HEK293 (cell line): ENCODE data around the gene RMND5B.

Experiments used
- CTCF ChIA-PET: fragments of 350-600 bp; formaldehyde crosslinking; extraction: SDS; loops from one replicate; lab custom pipeline; 2021; ENCODE audit warnings: antibody characterized with exemption; lab: Yijun Ruan, JAX
- POLR2A ChIA-PET: fragments of 300-600 bp; formaldehyde crosslinking; extraction: SDS; loops from one replicate; lab custom pipeline; 2020; ENCODE audit warnings: antibody characterized with exemption, inconsistent platforms; lab: Yijun Ruan, JAX
- H3K27ac ChIP-seq: fragments of 200-500 bp; sonication (Bioruptor generic); 2 replicates; pipeline ENCODE4 v1.5.1; 2014; ENCODE audit warnings: low read depth, low read length, control low read depth, inconsistent platforms; ENCODE audit errors: extremely low read depth
- H3K36me3 ChIP-seq, 2 experiments: fragments of 200-500 bp in 1 of 2; sonication (Bioruptor generic) in 1 of 2; 1 replicate in 1 of 2; 2 replicates in 1 of 2; pipeline ENCODE4 v1.5.1; 2014 to 2017; ENCODE audit warnings: inconsistent platforms in 2 of 2, low read length in 2 of 2; ENCODE audit not compliant: control insufficient read depth in 2 of 2, insufficient read depth in 1 of 2
- H3K4me1 ChIP-seq: fragments of 200-500 bp; sonication (Bioruptor generic); 2 replicates; pipeline ENCODE4 v1.5.1; 2014; ENCODE audit warnings: mild to moderate bottlenecking, low read length, inconsistent platforms; ENCODE audit not compliant: control insufficient read depth, insufficient read depth
- H3K4me3 ChIP-seq: 2 replicates; pipeline ENCODE4 v1.5.1; 2011; ENCODE audit warnings: low read depth, mild to moderate bottlenecking, control low read depth, low read length, moderate library complexity
- H3K9me3 ChIP-seq: fragments of 200-500 bp; sonication (Bioruptor generic); 2 replicates; pipeline ENCODE4 v1.5.1; 2014; ENCODE audit warnings: low read depth, low read length, inconsistent platforms; ENCODE audit not compliant: control insufficient read depth, insufficient read depth
- HOXC10 ChIP-seq: sonication (generic); formaldehyde crosslinking; IDR thresholded peaks from 2 replicates; pipeline ENCODE4 v1.8.1; 2023; ENCODE audit warnings: mild to moderate bottlenecking, missing genetic modification reagents
- HOXD13 ChIP-seq: sonication (generic); formaldehyde crosslinking; IDR thresholded peaks from 2 replicates; pipeline ENCODE4 v1.8.0; 2022; ENCODE audit warnings: missing genetic modification reagents, borderline replicate concordance
- KLF17 ChIP-seq: fragments of 450-650 bp; formaldehyde crosslinking; IDR thresholded peaks from 2 replicates; pipeline ENCODE4 v1.5.1; 2016; ENCODE audit warnings: missing biosample characterization, missing genetic modification characterization
- PRDM2 ChIP-seq: fragments of 450-650 bp; formaldehyde crosslinking; IDR thresholded peaks from 2 replicates; pipeline ENCODE4 v1.5.1; 2016; ENCODE audit warnings: missing biosample characterization, missing genetic modification characterization, borderline replicate concordance
- TRIM28 ChIP-seq: IDR thresholded peaks from 2 replicates; pipeline ENCODE4 v1.6.1; 2011; ENCODE audit warnings: low read length, control low read depth, borderline replicate concordance
- ZBTB1 ChIP-seq: fragments of 450-650 bp; formaldehyde crosslinking; IDR thresholded peaks from 2 replicates; pipeline ENCODE4 v1.5.1; 2016; ENCODE audit warnings: missing biosample characterization, missing genetic modification characterization
- ZNF114 ChIP-seq: fragments of 450-650 bp; formaldehyde crosslinking; IDR thresholded peaks from 2 replicates; pipeline ENCODE4 v1.5.0; 2017; ENCODE audit warnings: missing biosample characterization, missing genetic modification characterization
- ZNF169 ChIP-seq: fragments of 450-650 bp; formaldehyde crosslinking; IDR thresholded peaks from 2 replicates; pipeline ENCODE4 v1.5.1; 2016; ENCODE audit warnings: missing biosample characterization, missing genetic modification characterization
- ZNF174 ChIP-seq: fragments of 450-650 bp; formaldehyde crosslinking; IDR thresholded peaks from 2 replicates; pipeline ENCODE4 v1.5.0; 2017; ENCODE audit warnings: missing biosample characterization, mild to moderate bottlenecking, missing genetic modification characterization
- ZNF223 ChIP-seq: fragments of 450-650 bp; formaldehyde crosslinking; IDR thresholded peaks from 2 replicates; pipeline ENCODE4 v1.5.1; 2016; ENCODE audit warnings: missing biosample characterization, missing genetic modification characterization
- ZNF248 ChIP-seq: fragments of 450-650 bp; formaldehyde crosslinking; IDR thresholded peaks from 2 replicates; pipeline ENCODE4 v1.5.1; 2017; ENCODE audit warnings: missing biosample characterization, missing genetic modification characterization
- ZNF26 ChIP-seq: fragments of 450-650 bp; formaldehyde crosslinking; IDR thresholded peaks from 2 replicates; pipeline ENCODE4 v1.5.1; 2016; ENCODE audit warnings: missing biosample characterization, missing genetic modification characterization
- ZNF274 ChIP-seq, 2 experiments: fragments of 200-500 bp in 1 of 2; fragments of 450-650 bp in 1 of 2; sonication (Bioruptor generic) in 1 of 2; formaldehyde crosslinking in 1 of 2; IDR thresholded peaks; 2 replicates each; pipeline versions ENCODE4 v1.5.1 to v1.6.1; 2014 to 2016; ENCODE audit warnings: borderline replicate concordance in 1 of 2, inconsistent platforms in 1 of 2, low read length in 1 of 2, missing biosample characterization in 1 of 2, missing genetic modification characterization in 1 of 2
- ZNF311 ChIP-seq: fragments of 450-650 bp; formaldehyde crosslinking; IDR thresholded peaks from 2 replicates; pipeline ENCODE4 v1.5.1; 2017; ENCODE audit warnings: missing biosample characterization, missing genetic modification characterization, borderline replicate concordance
- ZNF324 ChIP-seq: fragments of 450-650 bp; formaldehyde crosslinking; IDR thresholded peaks from 2 replicates; pipeline ENCODE4 v1.5.1; 2016; ENCODE audit warnings: missing biosample characterization, missing genetic modification characterization
- ZNF513 ChIP-seq: fragments of 450-650 bp; IDR thresholded peaks from 2 replicates; pipeline ENCODE4 v1.5.1; 2018; ENCODE audit warnings: missing biosample characterization, missing genetic modification characterization
- ZNF777 ChIP-seq: fragments of 450-650 bp; formaldehyde crosslinking; IDR thresholded peaks from 2 replicates; pipeline ENCODE4 v1.5.1; 2017; ENCODE audit warnings: missing biosample characterization, missing genetic modification characterization, borderline replicate concordance
- ZNF785 ChIP-seq: fragments of 450-650 bp; formaldehyde crosslinking; IDR thresholded peaks from 2 replicates; pipeline ENCODE4 v1.5.1; 2016; ENCODE audit warnings: missing biosample characterization, missing genetic modification characterization
- ZSCAN16 ChIP-seq: fragments of 450-650 bp; formaldehyde crosslinking; IDR thresholded peaks from 2 replicates; pipeline ENCODE4 v1.5.1; 2016; ENCODE audit warnings: missing biosample characterization, missing genetic modification characterization
- TF ChIP-seq, protein P1 (sequence below): fragments of 450-650 bp; formaldehyde crosslinking; IDR thresholded peaks from 2 replicates; pipeline ENCODE4 v1.5.1; 2016; ENCODE audit warnings: missing biosample characterization, missing genetic modification characterization

Gene RMND5B

GRCh38 chr5:178141550-178141949 is 10.7 kb downstream of the RMND5B start (continued):
- no peak for TF ChIP-seq PRDM2 (tag by site-specific recombination)

DNA sequence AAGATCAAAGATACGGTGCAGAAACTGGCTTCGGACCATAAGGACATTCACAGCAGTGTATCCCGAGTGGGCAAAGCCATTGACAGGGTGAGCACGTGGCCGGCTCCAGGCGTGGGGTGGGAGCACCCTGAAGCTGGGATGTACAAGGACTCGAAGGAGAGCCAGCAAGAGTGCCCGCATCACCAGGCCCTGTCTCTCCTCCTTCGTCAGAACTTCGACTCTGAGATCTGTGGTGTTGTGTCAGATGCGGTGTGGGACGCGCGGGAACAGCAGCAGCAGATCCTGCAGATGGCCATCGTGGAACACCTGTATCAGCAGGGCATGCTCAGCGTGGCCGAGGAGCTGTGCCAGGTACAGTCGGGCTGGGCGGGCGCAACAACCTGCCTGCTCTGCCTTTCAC is 11.8 kb downstream of the RMND5B start:
- H3K36me3 ChIP-seq = peaks cover 53 to 85% of the 10 kb centered on the region in 2 experiments
- no peaks in the 10 kb centered on the region for H3K4me1 ChIP-seq
- no peak for TF ChIP-seq ZNF513 (tag by site-specific recombination)
- ChIA-PET POLR2A (interaction anchor here (1.5 to 2.1 kb wide), 2 partner anchors 11 to 66 kb away, joined by 3 to 8 read pairs; partner anchors contain the start of gene NHP2), CTCF (interaction anchor here (13.3 kb wide), 1 partner anchor 67 kb away, joined by 204 read pairs; no protein-coding TSS in a partner anchor)
- H3K9me3 ChIP-seq = no peaks in the 10 kb centered on the region
- no peak overlapping the region for H3K27ac ChIP-seq
- no peak overlapping the region for H3K4me3 ChIP-seq

GRCh38 chr5:178143246-178143645 is 12.4 kb downstream of the RMND5B start:
- H3K4me3 ChIP-seq = no peak overlapping the region
- no peak overlapping the region for H3K27ac ChIP-seq
- ChIA-PET CTCF (interaction anchor here (0.6 to 13.3 kb wide), 4 partner anchors 9 to 68 kb away, joined by 3 to 204 read pairs (median 4); no protein-coding TSS in a partner anchor), POLR2A (interaction anchor here (1.5 to 2.1 kb wide), 2 partner anchors 10 to 67 kb away, joined by 3 to 8 read pairs; partner anchors contain the start of gene NHP2)
- H3K9me3 ChIP-seq = no peaks in the 10 kb centered on the region
- peaks cover 54 to 85% of the 10 kb centered on the region in 2 experiments for H3K36me3 ChIP-seq
- H3K4me1 ChIP-seq = no peaks in the 10 kb centered on the region
- TF ChIP-seq ZNF26 (tag by site-specific recombination) (no peak), ZNF785 (tag by site-specific recombination) (no peak), ZNF311 (no peak), KLF17 (tag by site-specific recombination) (no peak), HOXD13 (no peak), ZNF114 (tag by site-specific recombination) (no peak), ZNF324 (no peak), HOXC10 (no peak), ZNF223 (tag by site-specific recombination) (no peak), ZNF169 (tag by site-specific recombination) (no peak), TRIM28 (no peak), ZNF174 (tag by site-specific recombination) (no peak), ZBTB1 (tag by site-specific recombination) (no peak), ZNF248 (tag by site-specific recombination) (no peak), ZNF274 (IDR thresholded peaks at IDR 0.05; ENCODE audit: low read length) (no peak), ZNF274 (tag by site-specific recombination; IDR thresholded peaks at IDR 0.05; ENCODE audit: borderline replicate concordance) (no peak), ZNF777 (tag by site-specific recombination) (no peak), ZSCAN16 (tag by site-specific recombination) (no peak)
- TF ChIP-seq, protein P1, sequence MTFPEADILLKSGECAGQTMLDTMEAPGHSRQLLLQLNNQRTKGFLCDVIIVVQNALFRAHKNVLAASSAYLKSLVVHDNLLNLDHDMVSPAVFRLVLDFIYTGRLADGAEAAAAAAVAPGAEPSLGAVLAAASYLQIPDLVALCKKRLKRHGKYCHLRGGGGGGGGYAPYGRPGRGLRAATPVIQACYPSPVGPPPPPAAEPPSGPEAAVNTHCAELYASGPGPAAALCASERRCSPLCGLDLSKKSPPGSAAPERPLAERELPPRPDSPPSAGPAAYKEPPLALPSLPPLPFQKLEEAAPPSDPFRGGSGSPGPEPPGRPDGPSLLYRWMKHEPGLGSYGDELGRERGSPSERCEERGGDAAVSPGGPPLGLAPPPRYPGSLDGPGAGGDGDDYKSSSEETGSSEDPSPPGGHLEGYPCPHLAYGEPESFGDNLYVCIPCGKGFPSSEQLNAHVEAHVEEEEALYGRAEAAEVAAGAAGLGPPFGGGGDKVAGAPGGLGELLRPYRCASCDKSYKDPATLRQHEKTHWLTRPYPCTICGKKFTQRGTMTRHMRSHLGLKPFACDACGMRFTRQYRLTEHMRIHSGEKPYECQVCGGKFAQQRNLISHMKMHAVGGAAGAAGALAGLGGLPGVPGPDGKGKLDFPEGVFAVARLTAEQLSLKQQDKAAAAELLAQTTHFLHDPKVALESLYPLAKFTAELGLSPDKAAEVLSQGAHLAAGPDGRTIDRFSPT (tag by site-specific recombination) = no peak
